ENCODE measurements around the gene EXOC3. TPM values are rescaled to one million over a fixed set of nuclear protein-coding genes. Genes with fewer than 3 reads are reported as not detected.
"Not testable (repeated sequence)": the region's sequence is repeated elsewhere in the genome, so short reads cannot be mapped to it uniquely, and the experiment has no call there.

EXOC3 gene
- total RNA-seq = 31.2 and 32.4 TPM in 2 replicates

GRCh38 chr5:442335-443238, at the start of gene EXOC3:
EXOC3 (plus strand) TSS chr5:443176; CDS start chr5:446206, 3,030 bp downstream.
- TF ChIP-seq CTCF (IDR thresholded peaks at IDR 0.05; ENCODE audit: insufficient read depth, low read depth, low read length) = no peak
- DNase-seq (ENCODE audit: low read depth) = peak; percentile 68

GRCh38 chr5:393846-394275, 49.1 kb upstream of the EXOC3 start:
- no peak for TF ChIP-seq CTCF (IDR thresholded peaks at IDR 0.05; ENCODE audit: insufficient read depth, low read depth, low read length)
- DNase-seq (ENCODE audit: low read depth) = no peak
- H3K4me3 ChIP-seq (ENCODE audit: low read depth, low read length) = no peak overlapping the region

More at GRCh38 chr5:442335-443238, at the start of gene EXOC3:
- peak within 1 kb of the TSS; percentile 93 for H3K4me3 ChIP-seq (ENCODE audit: low read depth, low read length)

- H3K4me3 ChIP-seq (ENCODE audit: low read depth, low read length) = no peak overlapping the region
- TF ChIP-seq CTCF (IDR thresholded peaks at IDR 0.05; ENCODE audit: insufficient read depth, low read depth, low read length) = no peak
- no peak for DNase-seq (ENCODE audit: low read depth)
These were observed 48.3 kb upstream of the EXOC3 start for GRCh38 chr5:394671-395155.

GRCh38 chr5:395156-395920, 47.6 kb upstream of the EXOC3 start:
- DNase-seq (ENCODE audit: low read depth) = peak; percentile 88
- TF ChIP-seq CTCF (IDR thresholded peaks at IDR 0.05; ENCODE audit: insufficient read depth, low read depth, low read length) = no peak

GRCh38 chr5:395921-396530, 47.0 kb upstream of the EXOC3 start:
- no peak for DNase-seq (ENCODE audit: low read depth)
- no peak overlapping the region for H3K4me3 ChIP-seq (ENCODE audit: low read depth, low read length)
- no peak for TF ChIP-seq CTCF (IDR thresholded peaks at IDR 0.05; ENCODE audit: insufficient read depth, low read depth, low read length)

More at GRCh38 chr5:395156-395920, 47.6 kb upstream of the EXOC3 start:
- no peak overlapping the region for H3K4me3 ChIP-seq (ENCODE audit: low read depth, low read length)

GRCh38 chr5:396531-396961, 46.4 kb upstream of the EXOC3 start:
- no peak overlapping the region for H3K4me3 ChIP-seq (ENCODE audit: low read depth, low read length)
- no peak for DNase-seq (ENCODE audit: low read depth)

GRCh38 chr5:398141-398474, 44.9 kb upstream of the EXOC3 start:
- not testable (repeated sequence) for H3K4me3 ChIP-seq (ENCODE audit: low read depth, low read length); DNase-seq (ENCODE audit: low read depth)

More at GRCh38 chr5:396531-396961, 46.4 kb upstream of the EXOC3 start:
- no peak for TF ChIP-seq CTCF (IDR thresholded peaks at IDR 0.05; ENCODE audit: insufficient read depth, low read depth, low read length)
